Globus pallidus (tissue), 1 donor: ENCODE measurements around the gene NCEH1.
"Not testable (repeated sequence)": the region's sequence is repeated elsewhere in the genome, so short reads cannot be mapped to it uniquely, and the experiment has no call there.

Source experiments
- DNase-seq: peaks from one replicate; pipeline ENCODE4 v3.0.0-alpha.2; 2015; ENCODE audit warnings: low spot score

The NCEH1 gene

DNA sequence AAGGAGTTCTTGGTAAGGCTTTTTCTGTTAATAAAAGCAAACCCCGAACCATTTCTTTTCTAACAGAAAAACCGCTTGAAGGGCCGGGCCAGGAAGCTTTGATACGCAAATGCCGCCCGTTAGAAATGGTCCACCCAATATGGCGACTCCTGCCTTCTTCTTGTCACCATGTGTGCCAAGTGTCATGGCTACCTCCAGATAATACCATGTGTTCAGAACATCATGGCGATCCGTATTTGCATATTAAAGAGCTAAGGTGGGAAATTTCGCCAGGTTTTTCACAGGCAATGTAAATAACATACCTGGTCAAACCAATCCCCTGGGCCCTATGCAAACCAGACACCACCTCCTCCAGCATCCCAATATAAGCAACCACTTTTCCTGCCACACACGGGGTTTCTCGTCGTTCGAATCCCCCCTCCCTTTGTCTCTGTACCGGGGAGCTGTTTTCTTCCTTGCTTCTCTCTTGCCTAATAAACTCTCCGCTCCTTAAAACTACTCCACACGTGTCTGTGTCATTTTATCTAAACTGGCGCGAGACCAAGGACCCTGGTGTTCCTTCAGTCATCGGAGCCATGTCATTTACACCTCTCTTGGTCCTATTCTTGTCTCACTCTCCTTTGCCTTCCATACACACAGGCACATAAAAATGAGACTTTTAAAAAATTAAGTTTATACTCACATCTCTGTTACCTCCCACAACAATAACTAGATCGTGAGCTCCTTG lies 34.5 kb downstream of the NCEH1 start:
- DNase-seq, result no peak

DNA sequence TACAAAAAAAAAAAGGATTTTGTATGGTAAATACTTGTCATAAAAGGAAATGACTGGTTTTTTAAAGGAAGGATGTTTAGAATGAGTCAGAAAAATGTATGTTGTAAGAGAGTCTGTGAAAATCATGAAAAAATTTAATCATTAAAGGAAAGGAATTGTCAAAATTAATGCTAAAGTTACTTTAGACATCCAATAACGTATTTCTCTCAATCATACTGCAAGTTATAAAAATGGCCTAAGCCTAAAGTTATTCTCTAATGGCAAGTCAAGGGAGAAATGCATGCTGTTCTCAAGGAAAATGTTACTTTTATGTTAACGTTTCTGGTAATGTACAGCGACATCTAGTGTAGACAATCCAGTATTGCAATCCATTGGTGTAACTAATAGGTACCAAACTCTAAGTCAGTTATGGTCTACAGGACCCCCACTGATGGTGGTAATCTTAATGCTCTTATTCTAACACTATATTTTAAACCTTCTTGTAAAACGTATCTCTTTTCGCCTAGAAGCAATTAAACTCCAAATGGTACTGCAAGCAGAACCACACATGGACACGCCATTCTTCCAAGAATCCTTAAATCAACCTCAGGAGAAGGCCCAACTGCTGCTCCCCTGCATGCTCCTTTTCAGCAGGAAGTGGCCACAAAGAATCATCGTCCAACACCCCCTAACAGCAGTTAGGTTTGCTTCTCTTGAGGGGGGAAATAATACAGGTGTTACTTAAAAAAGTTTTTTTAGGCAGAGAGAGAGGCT lies 35.2 kb downstream of the NCEH1 start:
- no peak for DNase-seq

DNA sequence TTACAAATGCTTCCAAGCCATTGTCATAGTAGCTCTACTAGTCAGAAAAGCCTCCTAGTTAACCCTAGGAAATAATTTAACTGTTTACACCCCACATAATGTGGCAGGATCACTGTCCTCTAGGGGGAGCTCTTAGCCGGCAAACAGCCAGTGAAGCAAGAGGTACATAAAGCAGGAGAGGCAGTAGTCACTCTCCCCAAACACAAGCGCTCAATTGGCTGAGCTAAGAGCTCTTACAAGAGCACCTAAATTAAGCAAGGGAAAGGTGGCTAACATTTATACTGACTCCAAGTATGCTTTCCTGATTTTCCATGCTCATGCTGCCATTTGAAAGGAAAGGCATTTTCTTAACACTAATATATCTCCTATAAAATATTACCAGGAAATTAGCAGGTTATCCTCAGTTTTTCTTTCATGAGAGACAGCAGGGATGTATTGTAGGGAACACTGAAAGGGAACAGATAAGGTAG lies 37.6 kb downstream of the NCEH1 start:
- DNase-seq, result no peak

DNA sequence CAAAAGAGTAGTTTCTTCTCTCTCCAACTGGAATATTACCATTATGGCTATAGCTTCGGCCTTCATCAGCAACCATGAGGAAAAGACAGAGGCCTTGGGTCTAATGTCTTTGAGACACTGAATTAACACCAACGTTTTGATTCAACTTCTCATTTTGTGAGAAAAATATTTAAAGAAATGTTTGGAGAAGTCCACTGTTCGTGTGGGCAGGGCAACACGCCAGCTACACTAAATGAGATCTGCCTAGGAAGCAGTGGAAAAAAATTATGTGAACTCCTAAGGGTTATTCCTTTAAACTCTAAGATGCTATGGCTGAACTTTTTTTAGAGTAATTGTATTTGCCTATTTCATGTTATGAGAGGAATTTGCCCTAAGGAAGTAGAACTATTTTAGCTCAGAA lies 41.8 kb downstream of the NCEH1 start:
- no peak for DNase-seq

DNA sequence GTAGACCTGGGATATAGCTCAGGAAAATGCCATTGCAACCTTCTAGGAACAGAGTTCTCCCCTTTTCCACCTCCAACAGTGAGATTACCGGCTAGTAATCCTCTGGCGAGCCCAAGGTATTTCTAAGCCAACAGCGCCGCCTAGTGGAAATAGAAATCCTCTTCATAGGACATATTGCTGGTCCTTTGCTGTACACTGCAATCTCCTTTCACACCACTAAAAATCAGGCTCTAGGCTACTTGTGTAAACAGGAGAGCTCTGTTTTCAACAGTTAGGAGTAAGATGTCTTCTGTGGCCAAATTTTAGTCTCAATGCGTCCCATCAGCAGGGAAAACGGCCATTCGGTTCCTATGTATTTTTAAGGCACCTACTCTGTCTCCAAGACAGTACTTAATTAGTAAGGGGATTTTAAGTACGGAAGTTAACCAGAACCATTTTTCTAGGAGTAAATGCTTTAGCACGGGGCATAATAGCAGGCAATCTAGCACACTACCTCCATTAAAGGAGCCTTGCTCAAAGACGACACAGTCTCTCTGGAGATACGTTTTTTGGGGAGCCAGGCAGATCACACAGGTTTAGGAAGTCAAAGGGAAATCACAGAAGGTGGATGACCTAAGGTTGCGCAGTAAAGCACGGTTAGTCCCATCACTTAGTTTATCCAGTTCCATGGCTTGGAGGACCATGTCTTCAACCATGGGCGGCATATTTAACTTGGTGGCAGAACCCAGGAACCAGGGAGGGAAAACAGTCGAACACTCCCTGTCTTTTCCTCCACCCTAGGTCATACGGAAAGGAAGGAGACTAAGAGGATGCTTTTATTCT lies 43.8 kb downstream of the NCEH1 start:
- DNase-seq, result peak; percentile 72

DNA sequence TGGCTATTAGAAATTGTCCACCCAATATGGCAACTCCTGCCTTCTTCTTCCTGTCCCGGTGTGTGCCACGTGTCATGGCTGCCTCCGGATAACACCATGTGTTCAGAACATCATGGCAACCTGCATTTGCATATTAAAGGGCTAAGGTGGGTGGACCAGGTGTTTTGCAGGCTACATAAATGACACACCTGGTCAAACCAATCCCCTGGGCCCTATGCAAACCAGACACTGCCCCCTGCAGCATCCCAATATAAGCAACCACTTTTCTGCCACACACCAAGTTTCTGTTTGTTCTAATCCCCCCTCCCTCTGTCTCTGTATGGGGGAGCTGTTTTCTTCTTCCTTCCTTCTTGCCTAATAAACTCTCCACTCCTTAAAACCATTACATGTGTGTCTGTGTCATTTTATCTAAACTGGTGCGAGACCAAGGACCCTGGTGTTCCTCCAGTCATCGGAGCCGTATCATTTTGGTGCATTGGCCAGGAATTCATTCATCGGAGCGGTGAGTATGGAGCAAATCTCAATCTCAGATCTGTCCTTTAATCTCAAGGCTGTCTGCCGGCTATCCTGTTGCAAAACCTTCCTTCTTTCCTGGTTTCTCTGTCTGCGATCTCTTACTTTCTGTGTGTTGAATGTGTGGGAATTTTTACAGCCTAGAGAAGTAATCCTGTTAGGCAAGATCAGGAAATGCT lies 44.5 kb downstream of the NCEH1 start:
- DNase-seq, result no peak

DNA sequence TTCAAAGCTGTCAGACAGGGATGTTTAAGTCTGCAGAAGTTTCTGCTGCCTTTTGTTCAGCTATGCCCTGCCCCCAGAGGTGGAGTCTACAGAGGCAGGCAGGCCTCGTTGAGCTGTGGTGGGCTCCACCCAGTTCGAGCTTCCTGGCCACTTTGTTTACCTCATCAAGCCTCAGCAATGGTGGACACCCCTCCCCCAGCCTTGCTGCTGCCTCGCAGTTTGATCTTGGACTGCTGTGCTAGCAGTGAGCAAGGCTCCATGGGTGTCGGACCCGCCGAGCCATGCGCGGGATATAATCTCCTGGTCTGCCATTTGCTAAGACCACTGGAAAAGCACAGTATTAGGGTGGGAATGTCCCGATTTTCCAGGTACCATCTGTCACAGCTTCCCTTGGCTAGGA lies 45.4 kb downstream of the NCEH1 start:
- not testable (repeated sequence) for DNase-seq

DNA sequence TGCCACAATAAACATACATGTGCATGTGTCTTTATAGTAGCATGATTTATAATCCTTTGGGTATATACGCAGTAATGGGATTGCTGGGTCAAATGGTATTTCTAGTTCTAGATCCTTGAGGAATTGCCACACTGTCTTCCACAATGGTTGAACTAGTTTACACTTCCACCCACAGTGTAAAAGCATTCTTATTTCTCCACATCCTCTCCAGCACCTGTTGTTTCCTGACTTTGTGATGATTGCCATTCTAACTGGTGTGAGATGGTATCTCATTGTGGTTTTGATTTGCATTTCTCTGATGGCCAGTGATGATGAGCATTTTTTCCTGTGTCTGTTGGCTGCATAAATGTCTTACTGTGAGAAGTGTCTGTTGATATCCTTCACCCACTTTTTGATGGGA lies 50.4 kb downstream of the NCEH1 start:
- not testable (repeated sequence) for DNase-seq

DNA sequence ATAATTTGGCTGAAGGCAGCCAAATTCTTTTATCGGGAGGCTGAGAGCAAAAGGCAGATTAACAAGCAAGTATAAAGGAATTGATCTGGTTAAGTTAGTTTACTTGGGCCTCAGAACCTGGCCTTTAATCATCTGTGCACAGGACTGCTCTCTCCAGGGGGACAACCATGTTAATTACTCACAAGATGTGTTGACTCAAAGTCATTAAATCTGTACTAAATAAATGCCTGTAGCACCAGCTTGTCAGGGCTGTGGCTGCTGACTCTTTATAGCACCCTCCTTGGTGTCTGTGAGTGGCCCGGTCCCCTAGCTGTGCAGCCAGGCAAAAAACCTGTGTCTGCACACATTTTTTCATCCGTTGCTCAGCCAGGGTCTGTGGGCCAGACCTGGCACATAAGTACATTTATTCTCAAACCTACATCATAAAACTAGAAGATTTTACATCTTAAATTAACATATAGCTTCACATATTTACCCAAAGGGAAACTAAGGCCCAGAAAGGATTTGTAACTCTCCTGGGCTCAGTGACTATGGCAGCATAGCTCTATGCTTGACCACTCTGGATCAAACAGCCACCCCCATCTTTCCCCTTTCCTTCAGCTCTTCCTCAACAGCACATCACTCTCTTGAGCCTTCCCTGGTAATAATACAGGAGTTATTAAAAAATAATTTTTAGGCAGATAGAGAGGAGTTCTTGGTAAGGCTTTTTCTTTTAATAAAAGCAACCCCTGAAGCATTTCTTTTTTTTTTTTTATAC lies 51.4 kb downstream of the NCEH1 start:
- DNase-seq, result no peak

DNA sequence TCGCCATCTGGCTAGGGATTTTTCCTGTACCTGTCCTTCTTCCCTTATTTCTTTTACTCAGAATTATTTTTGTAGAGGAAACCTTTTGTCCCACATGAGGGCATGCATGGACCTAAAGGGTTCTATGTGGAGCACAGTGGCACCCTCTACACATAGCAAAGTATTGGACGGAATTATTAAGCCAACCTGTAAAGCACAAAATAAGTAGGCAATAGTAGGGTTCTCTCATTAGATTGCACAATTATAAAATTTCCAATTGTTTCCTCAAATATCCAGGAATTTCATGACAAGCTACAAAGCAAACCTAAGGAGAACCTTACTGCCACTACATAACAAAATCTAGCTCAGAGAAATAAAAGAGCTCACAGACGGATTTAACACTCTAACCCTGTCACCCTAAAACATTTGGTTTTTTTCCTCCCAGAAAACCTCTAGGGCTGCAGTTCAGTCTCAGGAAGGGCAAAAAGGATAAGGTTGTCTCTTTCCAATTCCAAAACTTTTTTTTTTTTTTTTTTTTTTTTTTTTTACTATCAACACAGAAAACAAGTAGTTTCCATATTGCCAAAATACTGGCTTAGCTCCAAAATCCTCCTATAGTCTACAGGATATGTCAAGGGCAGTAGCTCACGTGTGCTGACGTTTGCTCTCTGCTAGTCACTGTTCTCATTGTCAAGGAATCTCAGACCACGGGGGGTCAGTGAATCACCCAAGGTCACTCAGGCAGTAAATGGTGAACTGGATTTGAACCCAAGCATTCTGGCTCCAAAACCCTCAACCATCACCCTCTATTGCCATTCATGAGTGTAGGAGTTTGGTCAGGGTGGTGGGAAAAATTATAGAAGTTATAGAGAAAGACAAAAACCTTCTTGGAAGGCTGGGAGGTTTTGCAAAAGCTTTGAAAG lies 52.3 kb downstream of the NCEH1 start:
- no peak for DNase-seq

DNA sequence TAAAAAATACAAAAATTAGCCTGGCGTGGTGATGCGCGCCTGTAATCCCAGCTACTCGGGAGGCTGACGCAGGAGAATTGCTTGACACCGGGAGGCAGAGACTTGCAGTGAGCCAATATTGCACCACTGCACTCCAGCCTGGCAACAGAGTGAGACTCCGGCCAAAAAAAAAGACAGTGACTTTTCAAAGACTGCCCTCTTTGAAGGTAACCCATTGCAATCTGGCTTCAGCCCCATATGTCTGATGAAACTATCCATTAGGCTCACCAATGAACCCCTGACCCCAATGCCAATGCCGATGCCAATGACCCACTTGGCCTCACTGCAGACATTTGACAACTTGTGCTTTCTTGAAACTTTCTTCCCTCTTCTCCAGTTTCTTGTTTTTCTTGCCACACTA lies 54.3 kb downstream of the NCEH1 start:
- DNase-seq, result no peak

DNA sequence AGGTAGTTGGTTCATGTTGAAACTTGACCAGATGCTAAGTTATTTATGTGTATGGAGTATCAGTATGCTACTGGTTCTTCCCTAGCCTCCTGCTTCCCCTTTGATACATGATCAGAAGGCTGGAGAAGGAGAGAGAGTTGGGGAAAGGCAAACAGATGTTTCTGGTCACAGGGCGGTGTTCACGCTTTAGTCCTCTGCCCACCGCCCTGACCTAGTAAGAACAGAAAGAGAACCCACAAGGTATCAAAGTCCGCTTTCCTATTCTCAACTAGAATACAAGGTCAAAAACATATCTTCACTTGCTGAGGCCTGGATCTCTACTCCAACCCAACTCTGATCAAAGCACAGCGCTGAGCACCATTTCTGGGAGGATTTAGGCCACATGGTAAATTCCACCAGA lies 55.5 kb downstream of the NCEH1 start:
- no peak for DNase-seq

DNA sequence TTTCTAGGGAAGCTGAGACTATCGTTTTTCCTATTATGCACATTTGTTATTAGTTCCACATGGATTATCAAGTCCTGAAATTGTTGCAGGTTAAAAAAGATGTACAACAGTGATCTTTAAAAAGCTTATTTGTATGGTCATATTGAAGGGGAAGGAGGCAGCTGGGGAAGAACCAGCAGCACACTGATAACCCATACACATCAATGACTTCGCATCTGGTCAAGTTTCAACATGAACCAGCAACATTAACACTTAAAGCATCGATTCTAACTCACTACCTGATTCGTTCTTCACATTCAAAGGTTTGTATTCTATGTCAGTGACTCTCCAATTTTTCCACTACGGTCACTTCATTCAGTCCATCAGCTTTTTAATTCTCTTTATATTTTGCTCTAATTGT lies 56.4 kb downstream of the NCEH1 start:
- DNase-seq, result no peak

DNA sequence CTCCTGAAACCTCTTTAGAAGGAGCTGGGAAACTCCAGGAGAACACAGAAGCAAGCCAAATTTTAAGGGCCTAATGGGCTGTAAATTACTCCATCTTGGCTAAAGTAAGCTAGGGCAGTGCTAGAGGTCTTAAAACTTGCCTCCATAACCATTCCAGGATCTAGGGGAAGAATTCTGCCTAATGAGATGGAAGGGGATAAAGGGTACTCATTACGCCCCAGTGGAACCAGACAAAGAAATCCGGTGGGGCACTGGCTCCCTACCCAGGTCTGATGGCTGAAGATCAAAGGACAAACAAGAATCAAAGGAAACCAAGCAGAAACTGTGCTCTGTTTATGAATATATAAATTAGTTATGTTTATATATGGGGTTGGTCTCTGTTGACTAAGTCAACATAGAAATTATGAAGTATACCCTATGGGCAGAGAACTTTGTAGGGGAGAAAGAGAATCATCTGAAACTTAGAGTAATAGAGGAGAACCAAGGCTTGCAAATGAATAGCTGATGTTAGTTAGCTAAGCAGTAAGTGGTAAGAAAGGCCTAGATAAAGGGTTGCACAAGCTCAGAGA lies 57.8 kb downstream of the NCEH1 start:
- no peak for DNase-seq

DNA sequence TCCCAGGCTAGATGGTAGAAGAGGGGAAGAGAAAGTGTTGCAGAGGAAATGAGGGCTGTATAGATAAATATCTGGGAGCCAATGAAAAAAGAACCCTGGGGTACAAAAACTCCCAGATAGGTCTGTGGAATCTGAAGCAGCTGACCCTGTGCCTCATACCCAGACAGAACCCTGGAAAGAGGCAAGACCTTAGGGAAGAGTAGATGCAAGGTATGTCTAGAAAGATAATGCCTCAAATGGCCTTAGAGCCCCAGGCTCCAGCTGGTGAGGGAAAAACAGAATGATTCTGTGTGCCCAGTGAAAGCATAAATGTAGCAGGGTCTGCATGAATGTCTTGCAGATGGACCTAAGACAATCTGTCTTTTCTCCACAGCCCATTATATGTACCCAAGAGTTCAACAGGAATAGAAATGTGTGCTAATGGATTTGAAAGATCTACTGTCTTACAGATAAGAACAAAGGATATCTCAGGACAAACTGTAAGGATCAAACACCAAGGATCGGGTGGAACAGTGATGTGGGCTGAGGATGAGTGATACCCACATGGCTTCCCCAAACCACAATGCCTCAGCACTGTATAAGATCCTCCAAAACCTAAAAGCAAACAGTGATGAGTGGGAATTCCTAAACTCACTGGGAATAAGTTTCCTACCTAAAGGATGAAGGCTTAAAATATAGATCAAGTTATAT lies 58.8 kb downstream of the NCEH1 start:
- no peak for DNase-seq

DNA sequence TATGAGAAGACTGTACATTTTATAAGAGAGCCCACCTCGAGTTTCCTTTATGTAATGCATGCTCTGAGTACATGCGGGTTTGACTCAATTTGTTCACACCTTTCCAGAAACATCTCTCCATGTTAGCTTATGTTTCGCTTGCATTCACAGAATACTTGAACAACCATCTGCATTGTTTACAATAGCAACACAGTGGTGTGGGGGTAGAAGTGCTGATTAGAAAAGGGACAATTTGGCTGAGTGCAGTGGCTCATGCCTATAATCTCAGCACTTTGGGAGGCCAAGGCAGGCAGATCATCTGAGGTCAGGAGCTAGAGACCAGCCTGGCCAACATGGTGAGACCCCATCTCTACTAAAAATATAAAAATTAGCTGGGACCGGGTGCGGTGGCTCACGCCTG lies 60.9 kb downstream of the NCEH1 start:
- no peak for DNase-seq

DNA sequence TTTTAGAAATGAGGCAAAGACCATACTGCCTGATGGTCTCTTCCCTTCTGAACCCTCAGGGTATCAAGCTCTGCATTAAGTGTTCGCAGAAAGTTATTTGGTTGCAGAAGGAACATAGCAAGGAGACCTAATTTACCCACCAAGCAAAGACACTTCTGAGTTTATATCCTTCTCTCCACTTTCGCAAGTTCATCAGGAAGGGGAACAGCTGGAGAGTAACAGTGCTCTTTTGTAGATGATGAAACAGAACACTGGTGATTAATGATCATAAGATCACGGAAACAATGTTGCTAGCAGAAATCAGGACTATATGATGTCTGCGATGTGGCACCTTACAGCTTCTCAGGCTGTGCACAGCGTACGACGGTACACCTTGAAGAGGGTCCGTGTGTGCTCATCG lies 62.1 kb downstream of the NCEH1 start:
- no peak for DNase-seq

DNA sequence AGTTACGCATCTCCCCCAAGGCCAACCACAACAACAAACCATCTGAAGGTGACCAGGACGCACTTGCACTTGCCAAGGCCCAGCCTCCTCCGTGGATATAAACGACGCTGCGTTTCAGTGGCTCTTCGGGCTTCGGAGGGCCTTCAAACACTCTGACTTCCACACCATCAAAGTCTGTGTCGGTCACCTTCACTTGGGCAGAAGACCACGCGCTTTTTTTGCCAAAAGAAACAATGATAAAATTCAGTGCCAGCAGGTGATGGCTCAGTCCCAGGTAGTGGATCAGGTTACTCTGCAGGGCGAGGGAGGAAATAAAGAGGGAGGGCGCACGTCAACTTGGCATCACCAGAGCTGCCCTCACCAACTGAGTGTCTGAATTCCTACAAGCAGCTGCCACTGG lies 63.0 kb downstream of the NCEH1 start:
- DNase-seq, result no peak

DNA sequence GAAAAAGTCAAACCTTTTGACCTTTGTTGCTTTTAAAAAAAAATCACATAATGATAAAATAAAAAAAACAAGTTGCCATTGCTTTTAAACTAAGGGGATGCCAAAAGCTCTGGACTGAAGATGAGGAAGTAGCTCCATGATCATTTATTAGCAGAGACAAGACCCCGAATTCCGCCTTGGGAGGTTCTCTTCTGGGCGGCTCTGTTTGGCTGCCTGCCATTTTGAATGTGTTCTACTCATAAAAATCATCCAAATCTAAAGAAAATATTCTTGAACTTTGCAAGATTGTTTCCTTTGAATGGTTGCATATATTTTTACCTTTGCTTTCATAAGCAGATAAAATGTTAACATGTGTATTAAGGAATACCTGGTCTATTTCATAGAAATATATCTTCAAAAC lies 63.8 kb downstream of the NCEH1 start:
- DNase-seq, result no peak
